GM12874 (cell line): ENCODE data around the gene GALNT17.

Experiments used
- CTCF ChIP-seq: IDR thresholded peaks from 2 replicates; pipeline ENCODE4 v1.5.1; 2011; ENCODE audit warnings: low read depth, mild to moderate bottlenecking, control low read depth, low read length, moderate library complexity; ENCODE audit not compliant: insufficient read depth

GALNT17 gene

GRCh38 chr7:71286924-71287323 lies 155.0 kb downstream of the GALNT17 start:
- no peak for TF ChIP-seq CTCF

GRCh38 chr7:71290452-71290851 lies 158.5 kb downstream of the GALNT17 start:
- TF ChIP-seq CTCF, result no peak

GRCh38 chr7:71298378-71298777 lies 166.4 kb downstream of the GALNT17 start:
- no peak for TF ChIP-seq CTCF

GRCh38 chr7:71300086-71300485 lies 168.1 kb downstream of the GALNT17 start:
- no peak for TF ChIP-seq CTCF

GRCh38 chr7:71300603-71301002 lies 168.7 kb downstream of the GALNT17 start:
- TF ChIP-seq CTCF, result no peak

- TF ChIP-seq CTCF, result no peak
Measured at GRCh38 chr7:71301167-71301566, 169.2 kb downstream of the GALNT17 start.

GRCh38 chr7:71303566-71303965 lies 171.6 kb downstream of the GALNT17 start:
- no peak for TF ChIP-seq CTCF

GRCh38 chr7:71308096-71308495 lies 176.2 kb downstream of the GALNT17 start:
- TF ChIP-seq CTCF, result no peak
